ENCODE data around the gene MTFR1L. TPM values are rescaled to one million over a fixed set of nuclear protein-coding genes. Genes with fewer than 3 reads are reported as not detected.

The MTFR1L gene
- total RNA-seq, 2 experiments from 2014 or later: 25.5 to 28.0 TPM

DNA sequence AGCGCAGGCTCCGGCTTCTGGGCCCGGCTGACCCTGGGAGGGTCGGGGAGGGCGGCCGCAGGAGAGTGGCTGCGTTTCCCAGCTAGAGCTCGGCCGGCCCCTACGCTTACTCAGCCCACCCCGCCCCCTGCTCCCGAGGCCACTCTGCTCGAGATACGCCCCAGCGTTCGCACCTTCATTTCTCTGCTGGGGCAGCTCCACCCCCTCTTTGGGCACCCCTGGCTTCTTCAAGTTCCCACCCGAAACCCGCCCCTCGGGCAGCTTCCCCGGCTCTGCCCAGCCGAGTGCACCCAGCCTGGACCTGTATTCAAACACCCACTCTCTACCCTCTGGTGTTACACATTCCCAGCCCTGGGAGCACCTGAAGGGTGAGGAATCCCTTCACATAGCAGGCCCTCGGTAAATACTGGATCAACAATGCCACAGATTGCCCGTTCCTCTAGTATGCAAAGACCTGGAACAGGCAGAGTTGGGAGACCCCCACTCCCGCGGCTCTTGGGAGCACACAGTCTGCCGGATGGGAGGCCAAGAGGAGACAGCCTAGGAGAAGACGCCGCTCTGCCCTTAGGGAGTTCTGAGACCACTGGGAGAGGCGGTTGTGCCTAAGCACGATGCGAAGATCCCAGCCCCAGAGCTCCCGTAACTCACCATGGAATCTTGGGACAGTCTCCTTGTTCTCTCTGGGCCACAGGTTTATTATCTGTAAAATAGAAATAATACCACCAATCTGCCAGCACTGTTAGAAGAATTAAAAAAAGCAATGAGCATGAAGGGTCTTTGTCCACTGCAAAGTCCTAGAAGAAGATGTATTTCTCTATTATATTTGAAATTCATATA, 56.3 kb downstream of the MTFR1L start:
- ChIA-PET CTCF (interaction anchor here (1.0 to 2.2 kb wide), 3 partner anchors 19 to 160 kb away, joined by 3 to 10 read pairs (median 3); partner anchors contain the start of gene PAFAH2), POLR2A (interaction anchor here (0.7 to 2.2 kb wide), 15 partner anchors 14 to 303 kb away, joined by 3 to 22 read pairs (median 4); partner anchors contain the start of genes AUNIP and MTFR1L)
- Histone ChIP-seq H3K27ac (ENCODE audit: low read depth in 1 of 2, low read length in 2 of 2) (no peak overlapping the region), H3K4me3 (ENCODE audit: low read length) (peak overlapping the region; percentile 66), H3K9me3 (ENCODE audit: control insufficient read depth in 1 of 2, insufficient read depth in 1 of 2, low read length in 2 of 2) (no peaks in the 10 kb centered on the region), H3K36me3 (ENCODE audit: insufficient read depth, low read length) (no peaks in the 10 kb centered on the region), H3K27me3 (ENCODE audit: control insufficient read depth in 1 of 2, insufficient read depth in 2 of 2, low read length in 2 of 2) (no peaks in the 10 kb centered on the region), H3K4me1 (ENCODE audit: insufficient read depth, low read length) (peaks cover 17% of the 10 kb centered on the region)
- H3K9me3 Mint-ChIP-seq: no peaks in the 10 kb centered on the region
- peak overlapping the region; percentile 88 for H3K4me3 Mint-ChIP-seq
- H3K36me3 Mint-ChIP-seq (ENCODE audit: low read depth): no peaks in the 10 kb centered on the region
- intact Hi-C loops (cut with DNase I, micrococcal nuclease): loop anchor here in 1 of 2 experiments (5.0 kb wide), 2 partner anchors 39 to 54 kb away; no protein-coding TSS in a partner anchor
- TF ChIP-seq, protein P1, sequence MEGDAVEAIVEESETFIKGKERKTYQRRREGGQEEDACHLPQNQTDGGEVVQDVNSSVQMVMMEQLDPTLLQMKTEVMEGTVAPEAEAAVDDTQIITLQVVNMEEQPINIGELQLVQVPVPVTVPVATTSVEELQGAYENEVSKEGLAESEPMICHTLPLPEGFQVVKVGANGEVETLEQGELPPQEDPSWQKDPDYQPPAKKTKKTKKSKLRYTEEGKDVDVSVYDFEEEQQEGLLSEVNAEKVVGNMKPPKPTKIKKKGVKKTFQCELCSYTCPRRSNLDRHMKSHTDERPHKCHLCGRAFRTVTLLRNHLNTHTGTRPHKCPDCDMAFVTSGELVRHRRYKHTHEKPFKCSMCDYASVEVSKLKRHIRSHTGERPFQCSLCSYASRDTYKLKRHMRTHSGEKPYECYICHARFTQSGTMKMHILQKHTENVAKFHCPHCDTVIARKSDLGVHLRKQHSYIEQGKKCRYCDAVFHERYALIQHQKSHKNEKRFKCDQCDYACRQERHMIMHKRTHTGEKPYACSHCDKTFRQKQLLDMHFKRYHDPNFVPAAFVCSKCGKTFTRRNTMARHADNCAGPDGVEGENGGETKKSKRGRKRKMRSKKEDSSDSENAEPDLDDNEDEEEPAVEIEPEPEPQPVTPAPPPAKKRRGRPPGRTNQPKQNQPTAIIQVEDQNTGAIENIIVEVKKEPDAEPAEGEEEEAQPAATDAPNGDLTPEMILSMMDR (IDR thresholded peaks at IDR 0.05): no peak
- peak in 2 of 14 experiments; percentile 3 to 21 for DNase-seq
- peaks cover 10% of the 10 kb centered on the region for H3K4me1 Mint-ChIP-seq (ENCODE audit: low read depth)
- no peaks in the 10 kb centered on the region for H3K27me3 Mint-ChIP-seq
- peak; percentile 16 for ATAC-seq (ENCODE audit: poor library complexity)
- H3K27ac Mint-ChIP-seq: peak overlapping the region; percentile 67

DNA sequence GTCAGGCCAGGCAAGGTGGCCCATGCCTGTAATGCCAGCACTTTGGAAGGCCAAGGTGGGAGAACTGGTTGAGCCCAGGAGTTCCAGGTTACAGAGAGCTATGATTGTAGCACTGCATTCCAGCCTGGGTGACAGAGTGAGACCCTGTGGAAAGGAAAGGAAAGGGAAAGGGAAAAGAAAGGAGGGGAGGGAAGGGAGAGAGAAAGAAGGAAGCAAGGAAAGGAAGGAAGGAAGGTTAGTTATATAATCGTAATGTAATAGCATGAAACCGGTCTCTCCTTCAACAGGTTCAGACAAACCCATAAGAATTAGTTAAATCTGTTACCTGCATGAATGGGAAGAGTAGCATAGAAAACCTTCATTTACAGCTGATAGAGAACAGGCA, 56.9 kb downstream of the MTFR1L start:
- H3K27me3 ChIP-seq (ENCODE audit: control insufficient read depth in 1 of 2, insufficient read depth in 2 of 2, low read length in 2 of 2): no peaks in the 10 kb centered on the region
- no peaks in the 10 kb centered on the region for H3K9me3 ChIP-seq (ENCODE audit: control insufficient read depth in 1 of 2, insufficient read depth in 1 of 2, low read length in 2 of 2)
- ChIA-PET POLR2A (interaction anchor here (0.8 to 1.5 kb wide), 2 partner anchors 28 to 268 kb away, joined by 3 read pairs; no protein-coding TSS in a partner anchor), CTCF (interaction anchor here (2.2 kb wide), 1 partner anchor 19 kb away, joined by 10 read pairs; no protein-coding TSS in a partner anchor)
- Mint-ChIP-seq H3K27me3 (no peaks in the 10 kb centered on the region), H3K36me3 (ENCODE audit: low read depth) (no peaks in the 10 kb centered on the region), H3K4me3 (peak overlapping the region; percentile 6), H3K4me1 (ENCODE audit: low read depth) (peaks cover 10% of the 10 kb centered on the region), H3K9me3 (no peaks in the 10 kb centered on the region), H3K27ac (peak overlapping the region; percentile 67)
- peaks cover 17% of the 10 kb centered on the region for H3K4me1 ChIP-seq (ENCODE audit: insufficient read depth, low read length)
- no peak overlapping the region for H3K27ac ChIP-seq (ENCODE audit: low read depth in 1 of 2, low read length in 2 of 2)
- intact Hi-C loops (cut with DNase I, micrococcal nuclease): loop anchor here in 1 of 2 experiments (5.0 kb wide), 2 partner anchors 39 to 54 kb away; no protein-coding TSS in a partner anchor
- H3K36me3 ChIP-seq (ENCODE audit: insufficient read depth, low read length): no peaks in the 10 kb centered on the region
- TF ChIP-seq, protein P1 (IDR thresholded peaks at IDR 0.05): no peak
- ATAC-seq (ENCODE audit: poor library complexity) (no peak), DNase-seq (no peak)
- no peak overlapping the region for H3K4me3 ChIP-seq (ENCODE audit: low read length)

DNA sequence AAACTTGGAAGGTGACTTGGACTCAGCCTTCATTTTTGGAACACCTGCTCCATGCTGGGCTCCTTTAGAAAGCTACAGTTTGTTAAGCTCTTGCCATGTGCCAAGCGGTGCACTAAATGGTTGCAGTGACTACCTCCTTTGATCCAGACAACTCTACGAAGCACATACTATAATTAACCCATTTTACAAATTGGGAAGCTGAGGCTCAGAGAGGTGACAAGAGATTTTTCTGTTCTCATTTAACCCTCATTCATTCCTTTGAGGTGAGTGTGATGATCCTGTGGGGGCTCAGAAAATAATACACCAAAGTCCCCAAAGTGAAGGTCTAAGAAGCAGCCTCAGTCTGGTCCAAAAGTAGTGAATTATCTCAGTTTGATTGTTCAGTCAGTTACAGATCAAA, 57.4 kb downstream of the MTFR1L start:
- CTCF ChIA-PET: no interaction called here

More for the DNA sequence above, 57.4 kb downstream of the MTFR1L start:
- intact Hi-C loops (cut with DNase I, micrococcal nuclease): loop anchor here in 1 of 2 experiments (5.0 kb wide), 2 partner anchors 40 to 55 kb away; no protein-coding TSS in a partner anchor
- Mint-ChIP-seq H3K27me3 (no peaks in the 10 kb centered on the region), H3K9me3 (no peaks in the 10 kb centered on the region), H3K4me1 (ENCODE audit: low read depth) (peaks cover 10% of the 10 kb centered on the region), H3K4me3 (no peak overlapping the region), H3K36me3 (ENCODE audit: low read depth) (no peaks in the 10 kb centered on the region), H3K27ac (no peak overlapping the region)
- no peak for DNase-seq
- Histone ChIP-seq H3K36me3 (ENCODE audit: insufficient read depth, low read length) (no peaks in the 10 kb centered on the region), H3K4me1 (ENCODE audit: insufficient read depth, low read length) (peaks cover 17% of the 10 kb centered on the region), H3K4me3 (ENCODE audit: low read length) (no peak overlapping the region), H3K27ac (ENCODE audit: low read depth in 1 of 2, low read length in 2 of 2) (no peak overlapping the region), H3K27me3 (ENCODE audit: control insufficient read depth in 1 of 2, insufficient read depth in 2 of 2, low read length in 2 of 2) (no peaks in the 10 kb centered on the region), H3K9me3 (ENCODE audit: control insufficient read depth in 1 of 2, insufficient read depth in 1 of 2, low read length in 2 of 2) (no peaks in the 10 kb centered on the region)
- POLR2A ChIA-PET: interaction anchor here (0.8 kb wide), 1 partner anchor 28 kb away, joined by 3 read pairs; no protein-coding TSS in a partner anchor
- ATAC-seq (ENCODE audit: poor library complexity): no peak
- TF ChIP-seq, protein P1 (IDR thresholded peaks at IDR 0.05): no peak

Measured in CD4-positive, alpha-beta T cell (primary cell).